Measurements from ENCODE around the gene COX17.

The COX17 gene

DNA sequence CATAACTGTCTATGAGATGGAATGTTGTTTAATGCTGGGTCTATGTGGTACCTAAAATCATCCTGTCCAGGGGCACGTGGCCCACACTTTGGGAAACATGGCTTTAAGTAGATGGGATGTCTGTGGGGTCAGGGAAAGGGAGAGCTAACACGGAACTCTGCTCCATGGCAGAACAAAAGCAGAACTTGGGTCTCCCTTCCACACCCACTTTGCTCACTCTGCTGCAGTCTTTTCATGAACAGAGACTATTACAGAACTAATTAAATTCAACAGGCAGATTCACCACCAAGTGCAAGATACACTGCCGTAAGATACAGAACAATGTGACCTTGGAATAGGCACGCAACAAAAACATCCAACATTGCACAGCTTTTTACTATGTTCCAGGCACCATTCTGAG lies 45.0 kb downstream of the COX17 start:
- in situ Hi-C loops (cut with HindIII; ENCODE audit: low sequenced_read_pairs), result no loop called here
- no peak for DNase-seq (ENCODE audit: low read depth)
- no peak overlapping the region for H3K4me3 ChIP-seq (ENCODE audit: low read depth, low read length)
- TF ChIP-seq, protein P1, sequence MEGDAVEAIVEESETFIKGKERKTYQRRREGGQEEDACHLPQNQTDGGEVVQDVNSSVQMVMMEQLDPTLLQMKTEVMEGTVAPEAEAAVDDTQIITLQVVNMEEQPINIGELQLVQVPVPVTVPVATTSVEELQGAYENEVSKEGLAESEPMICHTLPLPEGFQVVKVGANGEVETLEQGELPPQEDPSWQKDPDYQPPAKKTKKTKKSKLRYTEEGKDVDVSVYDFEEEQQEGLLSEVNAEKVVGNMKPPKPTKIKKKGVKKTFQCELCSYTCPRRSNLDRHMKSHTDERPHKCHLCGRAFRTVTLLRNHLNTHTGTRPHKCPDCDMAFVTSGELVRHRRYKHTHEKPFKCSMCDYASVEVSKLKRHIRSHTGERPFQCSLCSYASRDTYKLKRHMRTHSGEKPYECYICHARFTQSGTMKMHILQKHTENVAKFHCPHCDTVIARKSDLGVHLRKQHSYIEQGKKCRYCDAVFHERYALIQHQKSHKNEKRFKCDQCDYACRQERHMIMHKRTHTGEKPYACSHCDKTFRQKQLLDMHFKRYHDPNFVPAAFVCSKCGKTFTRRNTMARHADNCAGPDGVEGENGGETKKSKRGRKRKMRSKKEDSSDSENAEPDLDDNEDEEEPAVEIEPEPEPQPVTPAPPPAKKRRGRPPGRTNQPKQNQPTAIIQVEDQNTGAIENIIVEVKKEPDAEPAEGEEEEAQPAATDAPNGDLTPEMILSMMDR (IDR thresholded peaks at IDR 0.05; ENCODE audit: low read depth, low read length, missing control alignments), result no peak

DNA sequence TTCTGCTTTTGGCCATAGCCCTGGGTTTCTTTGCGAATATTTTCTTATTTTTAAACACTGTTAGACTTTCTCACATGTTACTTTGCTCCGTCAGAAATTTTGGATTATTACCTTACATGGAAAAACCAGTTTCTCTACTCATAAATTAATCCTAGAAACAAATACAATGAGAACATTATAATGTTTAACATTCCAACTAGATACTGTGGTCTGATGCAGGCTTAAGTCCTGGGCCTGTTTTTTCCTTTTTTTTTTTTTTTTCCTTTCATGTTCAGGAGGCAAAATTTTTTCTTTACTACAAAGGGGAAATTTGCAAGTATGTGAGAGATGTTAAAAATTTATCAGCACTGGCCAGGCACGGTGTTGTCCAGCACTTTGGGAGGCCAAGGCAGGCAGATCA lies 45.7 kb downstream of the COX17 start:
- no peak overlapping the region for H3K4me3 ChIP-seq (ENCODE audit: low read depth, low read length)
- no peak for DNase-seq (ENCODE audit: low read depth)
- in situ Hi-C loops (cut with HindIII; ENCODE audit: low sequenced_read_pairs), result no loop called here
- TF ChIP-seq, protein P1 (IDR thresholded peaks at IDR 0.05; ENCODE audit: low read depth, low read length, missing control alignments), result no peak

DNA sequence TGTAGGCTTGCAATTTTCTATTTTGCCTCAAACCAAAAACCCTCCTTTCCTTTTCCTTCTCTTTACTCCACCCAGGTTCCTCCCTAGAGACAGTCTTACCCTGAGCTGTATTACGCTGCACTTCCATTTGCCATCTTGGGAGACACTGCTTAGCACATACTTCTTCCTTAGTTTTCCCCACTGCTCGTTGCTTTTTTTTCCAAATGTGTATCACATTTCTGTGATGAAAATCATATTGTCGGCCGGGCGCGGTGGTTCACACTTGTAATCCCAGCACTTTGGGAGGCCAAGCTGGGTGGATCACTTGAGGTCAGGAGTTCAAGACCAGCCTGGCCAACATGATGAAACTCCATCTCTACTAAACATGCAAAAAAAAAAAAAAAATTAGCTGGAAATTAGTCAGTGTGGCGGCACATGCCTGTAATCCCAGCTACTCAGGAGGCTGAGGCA lies 46.3 kb downstream of the COX17 start:
- no peak overlapping the region for H3K4me3 ChIP-seq (ENCODE audit: low read depth, low read length)
- in situ Hi-C loops (cut with HindIII; ENCODE audit: low sequenced_read_pairs), result no loop called here
- DNase-seq (ENCODE audit: low read depth), result no peak
- TF ChIP-seq, protein P1 (IDR thresholded peaks at IDR 0.05; ENCODE audit: low read depth, low read length, missing control alignments), result no peak

- in situ Hi-C loops (cut with HindIII; ENCODE audit: low sequenced_read_pairs), result no loop called here
- H3K4me3 ChIP-seq (ENCODE audit: low read depth, low read length), result no peak overlapping the region
- DNase-seq (ENCODE audit: low read depth), result no peak
- TF ChIP-seq, protein P1 (IDR thresholded peaks at IDR 0.05; ENCODE audit: low read depth, low read length, missing control alignments), result no peak
These were observed 46.9 kb downstream of the COX17 start for GRCh38 chr3:119630128-119630879.

DNA sequence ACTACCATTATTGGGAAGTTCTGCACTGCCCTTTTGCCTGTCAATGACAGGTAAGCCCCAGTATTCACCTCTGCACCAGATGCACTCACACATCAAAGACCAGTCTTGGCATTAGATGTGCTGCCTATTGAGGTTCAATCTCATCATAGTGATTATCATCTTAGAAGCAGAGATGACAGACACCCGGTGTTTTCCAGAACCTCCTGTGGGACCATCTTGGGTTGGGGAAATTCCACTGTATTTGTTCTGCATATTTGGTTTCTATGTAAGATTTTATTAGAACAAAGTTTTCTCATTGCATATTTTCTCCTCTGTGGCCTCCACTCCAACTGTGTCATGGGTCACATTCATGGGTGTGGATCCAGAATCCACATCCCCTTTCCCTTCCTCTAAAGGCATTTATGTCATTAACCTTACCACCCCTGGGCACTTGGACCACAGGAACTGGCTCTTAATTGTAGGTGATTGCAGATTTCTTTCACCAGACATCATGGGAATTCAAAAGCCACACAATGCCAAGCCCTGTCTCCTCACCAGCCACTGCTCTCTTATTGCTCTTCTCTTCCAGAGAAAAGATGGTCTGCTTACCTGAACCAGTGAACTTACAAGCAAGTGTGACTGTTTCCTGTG lies 48.3 kb downstream of the COX17 start:
- in situ Hi-C loops (cut with HindIII; ENCODE audit: low sequenced_read_pairs), result no loop called here
- TF ChIP-seq, protein P1 (IDR thresholded peaks at IDR 0.05; ENCODE audit: low read depth, low read length, missing control alignments), result no peak
- peak; percentile 32 for DNase-seq (ENCODE audit: low read depth)
- H3K4me3 ChIP-seq (ENCODE audit: low read depth, low read length), result no peak overlapping the region

- TF ChIP-seq, protein P1 (IDR thresholded peaks at IDR 0.05; ENCODE audit: low read depth, low read length, missing control alignments), result no peak
- DNase-seq (ENCODE audit: low read depth), result no peak
- H3K4me3 ChIP-seq (ENCODE audit: low read depth, low read length), result no peak overlapping the region
- in situ Hi-C loops (cut with HindIII; ENCODE audit: low sequenced_read_pairs), result no loop called here
These were observed 48.8 kb downstream of the COX17 start for GRCh38 chr3:119628390-119628789.
